Osteoblast (primary cell): ENCODE data around the gene ATRNL1. TPM values are rescaled to one million over a fixed set of nuclear protein-coding genes. Genes with fewer than 3 reads are reported as not detected.

Experiments used
- DNase-seq: peaks from one replicate; pipeline ENCODE4 v3.0.0; 2011; ENCODE audit warnings: low spot score, mixed read lengths; ENCODE audit not compliant: insufficient read length; ENCODE audit errors: missing footprints
- H2AFZ ChIP-seq: 2 replicates; pipeline ENCODE4 v1.6.0; 2011; ENCODE audit warnings: mild to moderate bottlenecking, low read length
- H3K27ac ChIP-seq: 2 replicates; pipeline ENCODE4 v1.5.1; 2011; ENCODE audit warnings: mild to moderate bottlenecking, low read depth, low read length, moderate library complexity
- H3K27me3 ChIP-seq: 2 replicates; pipeline ENCODE4 v1.6.0; 2012; ENCODE audit warnings: mild to moderate bottlenecking, control low read depth, inconsistent platforms, low read length, moderate library complexity; ENCODE audit not compliant: insufficient read depth
- H3K36me3 ChIP-seq: 2 replicates; pipeline ENCODE4 v1.5.1; 2011; ENCODE audit warnings: mild to moderate bottlenecking, low read length, control low read depth, moderate library complexity; ENCODE audit not compliant: insufficient read depth
- H3K4me1 ChIP-seq: 2 replicates; pipeline ENCODE4 v1.5.1; 2011; ENCODE audit warnings: mild to moderate bottlenecking, low read length, control low read depth, moderate library complexity; ENCODE audit not compliant: insufficient read depth
- H3K4me2 ChIP-seq: 2 replicates; pipeline ENCODE4 v1.6.0; 2011; ENCODE audit warnings: mild to moderate bottlenecking, low read length; ENCODE audit not compliant: insufficient read depth
- H3K4me3 ChIP-seq: fragments of 200-600 bp; sonication (generic); 3 replicates; pipeline ENCODE4 v1.5.1; 2012; ENCODE audit warnings: mild to moderate bottlenecking, low read length, inconsistent platforms; ENCODE audit not compliant: insufficient read depth
- H3K79me2 ChIP-seq: 2 replicates; pipeline ENCODE4 v1.6.0; 2012; ENCODE audit warnings: mild to moderate bottlenecking, low read length, control low read depth, inconsistent platforms; ENCODE audit not compliant: insufficient read depth
- H3K9me3 ChIP-seq: 2 replicates; pipeline ENCODE4 v1.5.1; 2011; ENCODE audit warnings: low read depth, low read length, control low read depth
- H4K20me1 ChIP-seq: 2 replicates; pipeline ENCODE4 v1.6.0; 2012; ENCODE audit warnings: mild to moderate bottlenecking, low read length, control low read depth; ENCODE audit not compliant: insufficient read depth
- CTCF ChIP-seq: IDR thresholded peaks from 2 replicates; pipeline ENCODE4 v1.5.1; 2011; ENCODE audit warnings: mild to moderate bottlenecking, low read depth, low read length, moderate library complexity; ENCODE audit errors: extremely low read depth
- total RNA-seq: library from RNA; depleted of rRNA; stranded (reverse); fragments of >200 nt; gene quantifications from 2 replicates; pipeline ENCODE4 v1.2.3, GENCODE V29; 2012

The ATRNL1 gene
- total RNA-seq, 1 donor = 1.4 TPM

GRCh38 chr10:115091161-115091560 is 2.0 kb upstream of the ATRNL1 start:
- Histone ChIP-seq H4K20me1 (no peaks in the 10 kb centered on the region), H3K27ac (no peak overlapping the region), H3K79me2 (no peaks in the 10 kb centered on the region), H3K4me1 (no peaks in the 10 kb centered on the region), H3K27me3 (peaks cover 40% of the 10 kb centered on the region), H3K36me3 (no peaks in the 10 kb centered on the region), H3K4me2 (no peak overlapping the region), H2AFZ (no peak overlapping the region), H3K4me3 (no peak overlapping the region), H3K9me3 (no peaks in the 10 kb centered on the region)
- no peak for DNase-seq
- no peak for TF ChIP-seq CTCF

GRCh38 chr10:115092258-115092554 is 959 bp upstream of the ATRNL1 start:
- Histone ChIP-seq H3K4me2 (peak overlapping the region; percentile 80), H3K27me3 (peaks cover 45% of the 10 kb centered on the region), H3K79me2 (no peaks in the 10 kb centered on the region), H3K4me3 (peak overlapping the region; percentile 66), H4K20me1 (no peaks in the 10 kb centered on the region), H3K27ac (no peak overlapping the region), H3K4me1 (no peaks in the 10 kb centered on the region), H2AFZ (peak overlapping the region; percentile 76), H3K36me3 (no peaks in the 10 kb centered on the region), H3K9me3 (no peaks in the 10 kb centered on the region)
- TF ChIP-seq CTCF = no peak
- DNase-seq = no peak

- peaks cover 45% of the 10 kb centered on the region for H3K27me3 ChIP-seq
- peak overlapping the region; percentile 80 for H3K4me2 ChIP-seq
- H2AFZ ChIP-seq = peak overlapping the region; percentile 76
- H3K9me3 ChIP-seq = no peaks in the 10 kb centered on the region
- no peaks in the 10 kb centered on the region for H3K4me1 ChIP-seq
- H3K79me2 ChIP-seq = no peaks in the 10 kb centered on the region
- no peaks in the 10 kb centered on the region for H3K36me3 ChIP-seq
- no peak for TF ChIP-seq CTCF
- peak; percentile 82 for DNase-seq
- H3K27ac ChIP-seq = no peak overlapping the region
- no peaks in the 10 kb centered on the region for H4K20me1 ChIP-seq
- peak overlapping the region; percentile 66 for H3K4me3 ChIP-seq
Measured at GRCh38 chr10:115092555-115093285, 445 bp upstream of the ATRNL1 start.

GRCh38 chr10:115093776-115094408 is 727 bp downstream of the ATRNL1 start:
- Histone ChIP-seq H3K36me3 (no peaks in the 10 kb centered on the region), H4K20me1 (no peaks in the 10 kb centered on the region), H3K79me2 (no peaks in the 10 kb centered on the region), H3K27ac (no peak overlapping the region), H2AFZ (peak overlapping the region; percentile 41), H3K27me3 (peaks cover 45% of the 10 kb centered on the region), H3K4me3 (peak overlapping the region; percentile 66), H3K4me1 (no peaks in the 10 kb centered on the region), H3K9me3 (no peaks in the 10 kb centered on the region), H3K4me2 (peak overlapping the region; percentile 80)
- no peak for TF ChIP-seq CTCF
- DNase-seq = peak; percentile 86
